Ovary (tissue), 9 donors: ENCODE measurements around the gene STUM. TPM values are rescaled to one million over a fixed set of nuclear protein-coding genes. Genes with fewer than 3 reads are reported as not detected.

Source experiments
- DNase-seq, 5 donors: peaks; one replicate each; pipeline ENCODE4 v3.0.0-alpha.2; 2019 to 2020
- H3K27ac ChIP-seq, 2 donors: fragments of 200-600 bp; one replicate each; pipeline versions ENCODE4 v1.5.1 to v1.8.0; 2019 to 2022
- H3K27me3 ChIP-seq: fragments of 200-600 bp; one replicate; pipeline ENCODE4 v1.8.0; 2022
- H3K36me3 ChIP-seq: fragments of 200-600 bp; sonication (generic); one replicate; pipeline ENCODE4 v1.5.1; 2019
- H3K4me1 ChIP-seq: one replicate; pipeline ENCODE4 v1.8.1; 2013; ENCODE audit warnings: mild to moderate bottlenecking, moderate library complexity; ENCODE audit not compliant: insufficient read depth
- H3K4me3 ChIP-seq: fragments of 200-600 bp; sonication (generic); one replicate; pipeline ENCODE4 v1.5.1; 2017
- H3K9me3 ChIP-seq, 2 donors: fragments of 200-600 bp in 1 of 2; sonication (generic) in 1 of 2; one replicate each; pipeline versions ENCODE4 v1.5.1 to v1.8.1; 2013 to 2019; ENCODE audit warnings: mild to moderate bottlenecking in 1 of 2, moderate library complexity in 1 of 2
- CTCF ChIP-seq, 3 donors: fragments of 450-650 bp in 2 of 3; fragments of 200-600 bp in 1 of 3; IDR thresholded peaks; one replicate each; pipeline versions ENCODE4 v1.5.1 to v1.8.0; 2016 to 2022; ENCODE audit warnings: antibody characterized with exemption in 3 of 3, mild to moderate bottlenecking in 1 of 3
- EP300 ChIP-seq: sonication (generic); formaldehyde crosslinking; IDR thresholded peaks from one replicate; pipeline ENCODE4 v1.6.1; 2017; ENCODE audit warnings: antibody characterized with exemption
- POLR2A ChIP-seq: fragments of 450-650 bp; IDR thresholded peaks from one replicate; pipeline ENCODE4 v1.6.1; 2017; ENCODE audit warnings: antibody characterized with exemption, mild to moderate bottlenecking, moderate library complexity
- WGBS, 3 donors: extraction: QIAGEN DNeasy Blood & Tissue Kit in 1 of 3; methylation state at CpG; one replicate each; pipeline versions ENCODE4 v1.1.5 to v1.1.7; 2013 to 2017; 5-methylcytosine and 5-hydroxymethylcytosine counted together
- intact Hi-C, 4 donors: fragments of 100-400 bp; cut with DNase I; formaldehyde crosslinking; loops; one replicate each; pipeline versions ENCODE4 v1.11.0 to v1.15.1; 2022 to 2023
- polyA plus RNA-seq, 2 donors: library from polyadenylated mRNA; stranded (reverse); fragments of 200-250 nt in 1 of 2; fragments of 350-450 nt in 1 of 2; fragmentation: Illumina TruSeq in 1 of 2; extraction: RNeasy Lipid Tissue Mini Kit (QIAGEN cat#74804) in 1 of 2; gene quantifications; one replicate each; pipeline ENCODE4 v1.2.3, GENCODE V29; 2013 to 2014
- total RNA-seq, 7 donors: library from RNA; depleted of rRNA in 2 of 7; stranded (reverse); fragments of >200 nt in 2 of 7; fragmentation: NEBNext Ultra II Directional in 3 of 7; extraction: Animal tissue kit (Norgen Biotek cat#: 25700) in 3 of 7; gene quantifications; one replicate each; pipeline versions ENCODE4 v1.1.0 to v1.2.4, GENCODE V29; 2016 to 2023
- donor health status: DM: no; HTN: no; CAD: no; lungs with moderate emphysema.
- donor health status: DM: no; HTN: no; CAD: no.
- donor health status: Bipolar disorder and iron deficiency.
- donor health status: DM: yes; HTN: yes; CAD: no.
- donor health status: DM: no; HTN: no; CAD: no.
- donor health status: DM: yes; HTN: yes; CAD: no.

STUM gene
- total and polyA plus RNA-seq, 9 donors: 0.24 to 6.1 (median 2.5) TPM

GRCh38 chr1:226563666-226564065 lies 15.1 kb downstream of the STUM start:
- H3K4me3 ChIP-seq: no peak overlapping the region
- H3K27me3 ChIP-seq: no peaks in the 10 kb centered on the region
- H3K27ac ChIP-seq: no peak overlapping the region
- H3K4me1 ChIP-seq: peaks cover 5% of the 10 kb centered on the region
- TF ChIP-seq EP300 (no peak), CTCF (IDR thresholded peaks at IDR 0.05) (no peak), POLR2A (no peak)
- H3K9me3 ChIP-seq: no peaks in the 10 kb centered on the region
- H3K36me3 ChIP-seq: no peaks in the 10 kb centered on the region
- DNase-seq: no peak
- WGBS, 3 donors: 73 to 87% (median 85%) methylated on average over 6 of the region's 6 CpGs
- intact Hi-C loops: no loop called here

- TF ChIP-seq CTCF (IDR thresholded peaks at IDR 0.05) (no peak), POLR2A (no peak), EP300 (no peak)
- DNase-seq: no peak
- Histone ChIP-seq H3K27ac (no peak overlapping the region), H3K9me3 (no peaks in the 10 kb centered on the region), H3K4me3 (no peak overlapping the region), H3K27me3 (no peaks in the 10 kb centered on the region), H3K36me3 (no peaks in the 10 kb centered on the region), H3K4me1 (peaks cover 5% of the 10 kb centered on the region)
- intact Hi-C loops: no loop called here
- 80 to 88% (median 83%) methylated on average over 8 of the region's 8 CpGs for WGBS, 3 donors
Measured at GRCh38 chr1:226565476-226565875, 16.9 kb downstream of the STUM start.

- intact Hi-C loops: no loop called here
- TF ChIP-seq CTCF (IDR thresholded peaks at IDR 0.05) (no peak), EP300 (no peak), POLR2A (no peak)
- Histone ChIP-seq H3K4me3 (no peak overlapping the region), H3K4me1 (peaks cover 5% of the 10 kb centered on the region), H3K36me3 (no peaks in the 10 kb centered on the region), H3K27me3 (no peaks in the 10 kb centered on the region), H3K27ac (no peak overlapping the region), H3K9me3 (no peaks in the 10 kb centered on the region)
- DNase-seq: no peak
- 90 to 96% (median 91%) methylated on average over 1 of the region's 1 CpG for WGBS, 3 donors
Measured at GRCh38 chr1:226566234-226566633, 17.7 kb downstream of the STUM start.

- Histone ChIP-seq H3K4me3 (no peak overlapping the region), H3K36me3 (no peaks in the 10 kb centered on the region), H3K27ac (no peak overlapping the region), H3K27me3 (no peaks in the 10 kb centered on the region), H3K4me1 (peaks cover 5% of the 10 kb centered on the region), H3K9me3 (no peaks in the 10 kb centered on the region)
- no peak for DNase-seq
- TF ChIP-seq EP300 (no peak), CTCF (IDR thresholded peaks at IDR 0.05) (no peak), POLR2A (no peak)
- 92 to 96% (median 94%) methylated on average over 3 of the region's 3 CpGs for WGBS, 3 donors
- intact Hi-C loops: no loop called here
Measured at GRCh38 chr1:226566760-226567159, 18.2 kb downstream of the STUM start.
